GM19351 (cell line): ENCODE measurements around the gene MFSD2A.
"Not testable (repeated sequence)": the region's sequence is repeated elsewhere in the genome, so short reads cannot be mapped to it uniquely, and the experiment has no call there.

ENCODE experiments used
- ATAC-seq: cut with Tn5 transposase; IDR thresholded peaks from one replicate; pipeline ENCODE4 v1.9.1; 2021; ENCODE audit warnings: mild to moderate bottlenecking, moderate library complexity; ENCODE audit not compliant: unreplicated experiment

Gene MFSD2A

DNA sequence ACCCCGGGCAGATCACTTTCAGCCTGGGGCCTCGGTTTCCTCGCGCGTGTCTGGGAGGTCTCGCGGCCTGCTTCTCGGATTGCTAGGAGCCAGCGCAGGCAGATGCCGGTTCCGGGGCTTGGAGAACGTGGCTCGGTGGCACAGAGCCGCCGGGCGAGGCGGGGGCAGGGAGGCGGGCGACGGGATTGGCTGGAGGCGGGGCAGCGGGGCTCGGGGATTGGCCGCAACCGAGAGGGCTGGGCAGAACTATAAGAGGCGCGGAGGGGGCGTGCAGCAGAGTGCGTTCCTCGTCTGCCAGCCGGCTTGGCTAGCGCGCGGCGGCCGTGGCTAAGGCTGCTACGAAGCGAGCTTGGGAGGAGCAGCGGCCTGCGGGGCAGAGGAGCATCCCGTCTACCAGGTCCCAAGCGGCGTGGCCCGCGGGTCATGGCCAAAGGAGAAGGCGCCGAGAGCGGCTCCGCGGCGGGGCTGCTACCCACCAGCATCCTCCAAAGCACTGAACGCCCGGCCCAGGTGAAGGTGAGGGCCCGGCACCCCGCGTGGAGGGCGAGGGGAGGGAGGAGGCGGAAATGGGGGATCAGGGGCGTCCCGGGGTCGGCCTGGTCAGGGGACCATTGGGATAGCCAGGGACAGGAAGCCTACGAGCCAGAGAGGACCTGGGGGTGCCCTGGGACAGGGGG, at the start of gene MFSD2A:
TSS of gene MFSD2A (plus strand) at position 276 of the 677 bp plus-strand sequence. CDS start at position 424, 148 bp downstream.
- peak; percentile 75 for ATAC-seq

DNA sequence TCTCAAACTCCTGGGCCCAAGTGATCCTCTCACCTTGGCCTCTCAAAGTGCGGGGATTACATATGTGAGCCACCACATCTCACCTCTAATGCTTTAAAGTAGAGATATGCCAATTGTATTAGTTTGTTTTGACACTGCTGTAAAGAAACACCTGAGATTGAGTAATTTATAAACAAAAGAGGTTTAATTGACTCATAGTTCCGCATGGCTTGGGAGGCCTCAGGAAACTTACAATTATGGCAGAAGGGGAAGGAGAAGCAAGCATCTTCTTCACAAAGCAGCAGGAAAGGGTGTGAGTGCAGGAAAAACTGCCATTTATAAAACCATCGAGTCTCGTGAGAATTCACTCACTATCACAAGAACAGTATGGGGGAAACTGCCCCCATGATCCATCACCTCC, 49.8 kb upstream of the MFSD2A start:
- ATAC-seq = no peak

DNA sequence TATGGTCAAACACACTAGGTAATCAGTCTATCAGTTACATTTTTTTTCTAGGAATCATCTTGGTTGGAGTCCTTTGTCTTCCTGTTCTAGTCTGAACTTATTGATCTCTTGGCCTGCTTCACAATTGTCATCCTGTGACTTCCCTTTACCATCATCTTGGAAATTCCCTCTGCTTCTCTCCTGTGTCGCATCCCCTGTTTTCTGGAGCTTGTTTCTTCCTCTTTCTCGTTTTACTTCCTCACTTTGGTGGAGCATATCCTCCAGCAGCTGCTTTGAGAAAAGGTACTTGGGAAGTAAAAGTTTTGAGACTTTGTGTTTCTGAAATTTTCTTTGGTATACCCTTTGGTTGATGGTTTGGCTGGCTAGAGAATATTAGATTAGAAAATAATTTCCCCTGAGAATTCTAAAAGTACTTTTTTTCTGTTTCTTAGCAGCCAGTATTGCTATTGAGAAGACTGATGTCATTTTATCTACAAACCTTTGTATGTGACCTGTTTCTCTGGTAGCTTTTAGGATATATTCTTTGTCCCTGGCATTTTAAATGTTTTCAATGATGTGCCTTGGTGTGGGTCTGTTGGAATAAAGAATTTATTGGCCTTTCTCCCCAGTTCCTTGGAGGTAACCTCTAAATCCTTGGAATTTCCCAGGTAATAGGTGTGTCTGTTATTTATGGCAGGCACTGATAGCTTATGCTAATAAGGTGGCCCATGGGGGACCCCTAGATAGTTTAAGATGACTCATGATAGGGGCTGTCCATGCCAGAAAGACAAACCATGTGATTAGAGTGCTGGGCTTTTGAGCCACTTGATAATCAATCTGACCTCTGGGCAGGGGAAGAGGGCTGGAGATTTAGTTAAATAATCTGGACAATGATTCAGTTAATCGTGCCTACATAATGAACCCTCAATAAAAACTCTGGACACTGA, 47.2 kb upstream of the MFSD2A start:
- ATAC-seq = no peak

DNA sequence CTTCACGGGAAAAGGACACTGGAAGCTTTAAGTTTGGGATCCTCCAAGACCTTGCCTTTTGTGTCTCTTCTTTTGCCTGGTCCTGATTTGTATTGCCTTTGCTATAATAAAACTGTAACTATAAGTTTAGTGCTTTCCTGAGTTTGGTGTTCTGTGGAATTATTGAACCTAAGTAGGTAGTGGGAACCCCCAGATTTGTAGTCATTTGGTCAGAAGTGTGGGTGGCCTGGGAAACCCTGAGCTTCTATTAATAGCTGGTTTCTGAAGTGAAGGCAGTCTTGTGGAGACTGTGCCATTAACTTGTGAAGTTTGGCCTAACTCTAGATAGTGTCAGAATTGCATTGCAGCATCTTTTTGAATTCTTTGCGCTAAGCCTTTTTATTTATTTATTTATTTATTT, 46.4 kb upstream of the MFSD2A start:
- no peak for ATAC-seq

DNA sequence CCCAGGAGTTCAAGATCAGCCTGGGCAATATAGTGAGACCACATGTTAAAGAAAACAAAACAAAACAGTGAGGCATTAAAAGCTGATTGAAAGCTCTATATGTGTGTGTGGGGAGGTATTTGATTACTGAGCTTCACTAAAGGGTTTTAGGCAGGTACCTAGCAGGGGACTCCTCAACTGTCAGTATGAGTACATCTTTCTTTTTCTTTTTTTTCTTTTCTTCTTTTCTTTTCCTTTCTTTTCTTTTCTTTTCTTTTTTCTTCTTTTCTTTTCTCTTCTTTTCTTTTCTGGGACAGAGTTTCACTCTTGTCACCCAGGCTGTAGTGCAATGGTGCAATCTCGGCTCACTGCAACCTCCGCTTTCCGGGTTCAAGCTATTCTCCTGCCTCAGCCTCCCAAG, 44.7 kb upstream of the MFSD2A start:
- ATAC-seq = no peak

DNA sequence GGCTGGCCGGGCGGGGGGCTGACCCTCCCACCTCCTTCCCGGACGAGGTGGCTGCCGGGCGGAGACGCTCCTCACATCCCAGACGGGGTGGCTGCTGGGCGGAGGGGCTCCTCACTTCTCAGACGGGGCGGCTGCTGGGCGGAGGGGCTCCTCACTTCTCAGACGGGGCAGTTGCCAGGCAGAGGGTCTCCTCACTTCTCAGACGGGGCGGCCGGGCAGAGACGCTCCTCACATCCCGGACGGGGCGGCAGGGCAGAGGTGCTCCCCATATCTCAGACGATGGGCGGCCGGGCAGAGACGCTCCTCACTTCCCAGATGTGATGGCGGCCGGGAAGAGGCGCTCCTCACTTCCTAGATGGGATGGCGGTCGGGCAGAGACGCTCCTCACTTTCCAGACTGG, 41.8 kb upstream of the MFSD2A start:
- ATAC-seq = not testable (repeated sequence)

DNA sequence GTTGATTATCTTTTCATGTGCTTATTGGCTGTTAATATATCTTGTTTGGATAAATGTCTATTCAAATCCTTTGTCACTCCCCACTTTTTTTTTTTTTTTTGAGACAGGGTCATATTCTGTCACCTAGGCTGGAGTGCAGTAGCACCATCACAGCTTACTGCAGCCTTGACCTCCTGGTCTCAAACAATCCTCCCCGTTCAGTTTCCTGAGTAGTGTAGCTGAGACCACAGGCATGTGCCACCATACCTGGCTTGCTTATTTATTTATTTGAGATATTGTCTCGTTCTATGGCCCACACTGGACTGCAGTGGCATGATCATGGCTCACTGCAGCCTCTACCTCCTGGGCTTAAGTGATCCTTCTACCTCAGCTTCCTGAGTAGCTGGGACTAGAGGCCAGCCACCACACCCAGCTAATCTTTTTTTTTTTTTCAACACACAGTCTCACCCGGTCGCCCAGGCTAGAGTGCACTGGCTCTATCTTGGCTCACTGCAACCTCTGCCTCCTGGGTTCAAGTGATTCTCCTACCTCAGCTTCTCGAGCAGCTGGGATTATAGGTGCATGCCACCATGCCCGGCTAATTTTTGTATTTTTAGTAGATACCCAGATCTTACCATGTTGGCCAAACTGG, 39.3 kb upstream of the MFSD2A start:
- ATAC-seq = no peak

DNA sequence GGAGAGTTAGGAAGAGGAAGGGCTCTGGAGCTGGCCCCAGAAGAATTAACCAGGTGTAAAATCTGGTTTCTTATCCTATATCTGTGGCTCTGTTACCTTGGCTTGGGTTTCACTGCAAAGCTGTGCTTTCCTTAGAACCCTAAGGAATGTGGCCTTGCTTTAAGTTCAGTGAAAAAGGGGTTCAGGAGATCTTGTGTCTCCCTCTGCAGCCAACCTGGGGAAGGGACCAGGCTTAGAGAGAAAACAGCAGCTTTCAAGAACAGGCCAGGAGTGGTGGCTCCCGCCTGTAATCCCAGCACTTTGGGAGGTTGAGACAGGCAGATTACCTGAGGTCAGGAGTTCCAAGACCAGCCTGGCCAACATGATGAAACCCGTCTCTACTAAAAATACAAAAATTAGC, 37.1 kb upstream of the MFSD2A start:
- no peak for ATAC-seq

DNA sequence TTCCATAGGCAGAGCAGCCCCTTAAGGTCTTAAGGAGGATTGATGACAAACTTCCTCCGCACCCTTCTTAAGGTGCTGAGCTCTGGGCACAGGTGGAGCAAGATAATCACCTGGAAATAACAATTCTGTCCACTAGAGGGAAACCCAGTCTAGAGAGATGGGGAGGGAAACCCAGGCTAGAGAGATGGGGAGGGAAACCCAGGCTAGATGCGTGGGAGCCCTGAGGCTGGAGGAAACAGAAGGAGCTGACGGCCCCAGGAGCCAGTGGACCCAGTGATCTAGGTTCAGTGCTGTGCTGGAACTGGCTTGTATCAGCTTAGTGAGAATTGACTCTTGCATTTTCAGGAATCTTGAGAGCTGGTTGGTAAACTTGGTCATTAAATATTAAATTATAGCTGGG, 35.4 kb upstream of the MFSD2A start:
- peak; percentile 64 for ATAC-seq

DNA sequence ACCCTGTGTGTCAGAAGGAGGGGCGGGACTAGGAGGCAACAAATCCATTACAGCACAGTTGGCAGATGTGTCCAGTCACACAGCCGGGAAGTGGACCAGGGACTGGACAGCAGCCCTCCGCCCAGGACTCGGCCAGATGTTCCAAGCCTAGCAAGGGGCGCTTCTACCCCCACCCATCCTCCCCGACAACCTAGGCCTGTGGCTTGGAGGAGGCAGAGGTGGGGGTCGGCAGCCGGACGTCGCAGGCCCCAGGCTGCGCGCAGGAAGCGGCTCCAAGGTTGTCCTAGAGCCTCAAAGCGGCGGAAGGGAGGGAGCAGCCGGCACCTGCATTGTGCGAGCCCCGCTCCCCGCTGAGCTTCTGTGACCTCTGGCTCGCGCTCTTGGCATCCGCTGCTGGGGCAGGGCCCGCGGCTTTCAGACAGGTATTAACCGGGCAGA, 32.7 kb upstream of the MFSD2A start:
- no peak for ATAC-seq

DNA sequence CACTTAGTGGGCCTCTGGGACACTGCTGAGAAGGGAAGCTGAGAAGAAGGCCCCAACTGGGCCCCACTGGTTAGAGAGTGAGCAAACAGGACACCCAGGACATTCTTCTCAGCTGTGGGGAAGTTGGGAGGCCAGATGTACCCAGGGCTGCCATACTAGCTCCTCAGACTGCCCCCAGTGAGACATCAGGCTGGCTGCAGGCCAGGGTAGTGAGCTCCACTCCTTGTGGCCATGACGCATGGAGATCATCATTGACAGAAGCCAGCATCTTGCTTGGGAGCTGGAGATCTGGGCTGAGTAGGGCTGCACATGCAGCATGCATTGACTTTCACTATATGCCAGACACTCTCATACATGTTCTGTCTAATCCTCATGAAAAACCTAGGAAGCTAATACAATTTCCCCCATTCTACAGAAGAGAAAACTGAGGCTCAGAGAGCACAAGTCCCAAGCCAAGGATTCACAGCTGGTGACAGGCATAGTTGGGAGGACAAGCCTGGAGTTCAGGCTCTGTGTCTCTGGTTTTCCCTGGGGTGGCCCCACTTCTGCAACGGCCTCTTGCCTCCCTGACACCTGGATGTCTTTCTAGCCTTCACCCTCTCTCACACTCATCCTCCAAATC, 29.1 kb upstream of the MFSD2A start:
- no peak for ATAC-seq

DNA sequence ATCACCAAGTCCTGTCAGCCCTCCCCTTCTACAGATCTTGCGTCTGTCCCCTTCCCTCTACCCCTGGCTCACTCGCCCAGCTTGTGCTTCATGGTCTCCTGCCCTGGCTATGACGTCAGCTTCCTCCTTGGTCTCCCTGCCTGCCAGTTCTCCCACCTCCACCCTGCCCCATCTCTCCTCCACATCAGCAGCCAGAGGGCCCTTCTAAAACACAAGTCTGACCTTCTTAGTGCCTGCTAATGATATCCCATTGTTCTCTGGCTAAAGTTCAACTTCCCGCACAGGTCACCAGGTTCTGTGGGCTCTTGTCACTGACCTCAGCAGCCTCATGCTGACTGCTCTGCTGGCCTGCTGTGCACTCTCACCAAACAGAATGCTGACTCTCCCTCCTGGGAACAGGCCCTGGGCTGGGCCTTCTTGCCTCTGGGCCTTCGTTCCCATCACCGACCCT, 28.6 kb upstream of the MFSD2A start:
- ATAC-seq = no peak

DNA sequence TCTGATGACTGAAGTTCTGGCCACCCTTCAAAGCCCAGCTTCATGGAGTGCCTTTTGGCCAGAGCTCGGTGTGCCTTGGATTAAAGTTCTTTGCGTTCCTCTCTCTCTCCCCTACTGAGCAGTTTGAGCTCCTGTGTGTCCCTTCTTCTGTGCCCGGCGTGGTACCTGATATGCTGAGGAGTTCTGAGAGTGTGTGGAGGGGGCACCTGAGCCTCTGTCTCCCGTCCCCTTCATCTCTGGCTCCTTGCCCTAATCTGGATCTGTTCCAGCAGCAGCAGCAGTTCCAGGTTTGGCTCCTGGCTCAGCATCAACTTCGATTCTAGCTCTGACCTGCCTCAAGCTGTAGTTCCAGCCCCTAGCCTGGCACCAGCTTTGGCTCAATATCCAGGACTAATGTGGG, 28.1 kb upstream of the MFSD2A start:
- no peak for ATAC-seq

DNA sequence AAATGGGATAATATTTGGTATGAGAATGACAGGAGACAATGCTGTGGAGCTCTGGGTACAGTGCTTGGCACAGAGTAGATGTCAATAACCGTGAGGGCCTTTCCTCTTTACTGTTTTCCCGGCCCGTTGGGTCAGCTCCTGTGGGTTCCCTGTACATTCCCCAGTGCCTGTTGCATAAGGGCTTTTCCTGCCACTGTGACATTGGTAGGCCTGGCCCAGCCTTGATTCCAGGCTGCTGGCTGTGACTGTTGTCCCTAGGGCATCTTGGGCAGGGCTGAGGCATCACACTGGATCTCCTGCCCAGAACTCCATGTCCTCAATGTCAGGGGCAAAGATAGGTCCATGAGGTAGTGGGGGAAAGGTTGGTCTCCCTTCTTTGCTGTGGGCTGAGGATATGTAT, 27.4 kb upstream of the MFSD2A start:
- ATAC-seq = no peak

DNA sequence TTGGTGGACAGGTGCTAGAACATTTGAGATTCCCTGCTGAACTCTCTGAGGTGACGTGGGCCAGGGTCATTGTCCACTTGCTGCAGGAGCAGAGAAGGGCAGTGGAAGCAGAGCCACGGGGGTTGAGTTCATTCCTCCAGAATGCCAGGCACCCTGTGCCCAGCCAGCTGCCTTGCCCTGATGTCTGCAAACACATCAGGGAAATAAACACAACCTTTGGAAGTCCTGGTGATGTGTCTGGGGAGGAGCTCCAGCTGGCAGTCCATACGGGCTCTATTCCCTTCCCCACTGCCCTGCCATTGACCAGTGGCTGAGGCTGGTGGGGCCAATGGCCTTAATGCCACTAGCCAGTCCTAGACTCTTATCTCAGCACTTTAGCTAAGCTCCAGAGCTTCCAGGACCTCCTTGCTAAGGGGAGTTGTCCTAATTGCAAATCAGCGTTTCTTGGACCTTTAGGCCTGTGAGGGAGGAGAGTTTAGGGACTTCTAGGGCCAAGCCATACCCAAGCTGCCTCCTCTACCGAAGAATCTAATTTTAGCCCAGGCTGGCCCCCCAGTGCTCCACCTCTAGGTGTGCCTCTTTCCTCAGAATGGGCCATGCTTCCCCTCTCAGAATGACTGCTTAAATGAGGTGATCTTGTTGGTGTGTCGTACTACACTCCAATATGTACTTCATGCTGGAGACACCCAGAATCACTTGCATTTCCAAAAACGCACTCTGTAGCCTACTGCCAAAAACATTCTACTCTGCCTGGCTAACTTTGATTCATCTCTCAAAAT, 25.9 kb upstream of the MFSD2A start:
- ATAC-seq = no peak

DNA sequence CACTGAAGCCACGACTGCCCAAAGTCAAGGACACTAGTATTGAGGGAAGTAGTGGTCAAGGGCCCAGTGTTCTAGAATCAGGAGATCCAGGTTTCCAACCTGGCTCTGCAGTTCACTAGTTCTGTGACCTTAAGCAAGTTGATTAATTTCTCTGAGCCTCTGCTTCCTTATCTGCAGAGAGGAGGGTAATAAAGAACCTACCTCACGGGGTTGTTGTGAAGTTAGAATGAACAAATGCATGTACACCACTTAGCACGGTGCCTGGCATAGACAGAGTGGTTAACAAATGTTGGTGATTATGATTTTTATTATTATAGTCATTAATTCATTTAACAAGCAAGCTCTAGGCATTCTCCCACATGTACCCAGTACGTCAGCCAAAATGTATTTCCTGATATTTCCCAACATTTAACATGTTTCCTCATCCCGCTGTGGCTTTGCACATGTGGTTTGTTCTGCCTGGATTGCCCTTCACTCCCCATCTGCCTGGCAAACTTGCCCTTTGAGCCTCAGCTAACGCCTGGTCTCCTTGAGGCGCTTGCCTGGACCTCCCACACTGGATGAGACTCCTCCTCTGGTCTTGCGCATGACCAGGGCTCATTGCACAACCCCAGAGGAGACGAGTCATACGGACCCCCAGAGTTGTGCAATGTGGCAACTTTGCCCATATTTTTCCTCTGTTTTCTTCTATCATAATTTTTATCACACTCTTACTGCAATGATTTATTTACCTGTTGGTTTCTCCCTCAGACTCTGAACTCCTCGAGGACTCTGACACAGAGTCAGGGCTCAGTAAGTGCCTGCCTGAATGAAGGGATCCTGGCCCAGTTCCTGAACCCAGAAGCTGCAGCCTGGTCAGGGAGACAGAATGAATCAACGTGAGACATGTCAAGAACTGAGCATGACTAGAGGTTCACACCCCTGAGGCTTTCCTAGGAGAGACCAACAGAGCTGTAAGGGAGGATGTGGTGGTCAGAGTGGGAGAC, 20.7 kb upstream of the MFSD2A start:
- no peak for ATAC-seq

DNA sequence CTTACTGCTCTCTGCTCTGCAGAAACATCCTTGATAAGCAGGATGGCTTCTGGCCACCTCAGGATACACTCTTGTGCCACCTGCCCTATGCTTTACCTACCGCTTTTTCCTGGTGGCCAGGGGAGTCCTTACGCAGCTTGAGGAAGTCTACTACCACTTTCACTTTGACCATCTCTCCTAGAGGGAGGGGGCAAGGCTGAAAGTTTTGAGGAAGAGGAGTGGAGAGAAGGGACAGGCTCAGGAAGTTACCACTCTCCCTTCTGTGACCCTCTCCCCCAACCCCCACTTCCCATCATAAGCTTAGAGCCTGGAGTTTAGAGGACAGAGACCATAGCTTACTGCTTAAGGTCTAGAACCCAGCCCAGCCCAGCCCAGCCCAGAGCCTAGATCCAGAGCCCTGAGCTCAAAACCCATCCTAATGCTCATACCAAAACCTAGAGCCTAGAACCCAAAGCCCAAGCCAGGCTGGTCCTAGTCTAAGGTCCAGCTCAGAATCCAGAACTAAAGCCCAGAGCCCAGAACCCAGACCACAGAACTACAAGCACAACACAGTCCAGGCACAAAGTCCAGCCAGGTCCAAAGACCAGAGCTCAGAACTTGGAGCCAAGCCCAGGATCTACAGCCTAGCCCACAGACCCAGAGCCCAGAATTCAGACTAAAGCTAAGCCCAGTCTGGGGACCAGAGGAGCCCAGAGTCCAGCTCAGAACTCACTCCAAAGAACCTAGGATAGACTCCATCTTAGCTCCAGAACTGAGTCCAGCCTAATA, 18.0 kb upstream of the MFSD2A start:
- no peak for ATAC-seq

DNA sequence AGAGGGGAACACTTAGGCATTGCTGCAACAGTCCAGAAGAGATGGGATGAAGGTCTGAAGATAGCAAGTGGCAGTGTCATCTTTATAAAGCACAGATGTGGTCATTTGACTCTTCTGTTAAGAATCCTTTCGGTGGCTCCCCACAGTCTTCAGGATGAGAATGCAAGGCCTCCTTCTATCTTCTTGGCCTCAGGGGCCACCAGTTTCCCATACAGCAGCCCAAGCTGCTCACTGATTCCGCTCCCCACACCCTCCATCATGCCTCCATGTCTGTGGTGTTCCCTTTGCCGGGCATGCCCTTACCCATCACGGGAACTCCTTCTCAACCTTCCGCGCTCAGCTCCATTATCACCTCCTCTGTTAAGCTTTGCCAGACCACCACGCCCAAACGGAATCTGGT, 16.1 kb upstream of the MFSD2A start:
- no peak for ATAC-seq
